ENCODE measurements around the gene GPHN.

GPHN gene

GRCh38 chr14:66939409-66939808 is 431.5 kb downstream of the GPHN start:
- DNase-seq (ENCODE audit: low read depth in 2 of 2) = no peak

DNA sequence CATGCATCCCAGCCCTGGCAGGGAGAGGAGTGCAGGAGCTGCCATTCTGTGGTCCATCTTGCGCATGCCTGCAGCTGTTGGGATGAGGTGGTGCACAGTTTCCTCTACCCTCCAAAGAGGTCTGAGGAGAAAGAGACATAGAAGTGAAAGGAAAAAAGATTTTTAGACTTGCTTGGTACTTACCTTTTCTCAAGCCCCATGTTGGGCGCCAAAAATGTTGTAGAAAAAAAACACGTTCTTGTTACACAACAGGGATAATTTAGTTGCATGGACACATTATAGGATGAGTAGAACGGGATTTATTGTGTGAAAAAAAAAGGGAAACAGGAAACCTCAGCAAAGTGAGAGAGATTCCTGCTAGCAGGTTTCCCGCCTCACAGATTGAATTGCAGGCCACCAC is 436.9 kb downstream of the GPHN start:
- no peak for DNase-seq (ENCODE audit: low read depth in 2 of 2)

- DNase-seq (ENCODE audit: low read depth in 2 of 2) = no peak
Measured at GRCh38 chr14:66955159-66955558, 447.2 kb downstream of the GPHN start.

- DNase-seq (ENCODE audit: low read depth in 2 of 2) = no peak
Measured at GRCh38 chr14:66959437-66960050, 451.6 kb downstream of the GPHN start.

DNA sequence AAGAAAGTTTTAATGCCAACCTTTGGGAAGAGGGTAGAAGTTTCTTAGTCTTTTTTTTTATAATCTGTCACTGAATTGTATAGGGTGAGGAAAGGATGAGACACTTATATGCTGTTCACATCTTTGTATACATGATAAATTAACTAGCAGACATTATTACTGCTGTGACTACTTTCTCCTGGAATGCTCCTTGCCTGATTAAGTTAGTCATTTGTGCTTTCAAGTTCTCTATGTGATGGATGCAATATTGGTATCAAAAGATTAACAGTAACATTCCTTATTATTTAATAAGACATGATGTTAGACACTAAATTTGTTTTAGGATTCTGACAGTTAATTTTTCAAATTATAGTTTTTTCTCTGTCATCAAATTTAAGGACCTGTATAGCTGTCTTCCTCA is 457.9 kb downstream of the GPHN start:
- no peak for DNase-seq (ENCODE audit: low read depth in 2 of 2)

GRCh38 chr14:66972469-66972868 is 464.5 kb downstream of the GPHN start:
- no peak for DNase-seq (ENCODE audit: low read depth in 2 of 2)

GRCh38 chr14:66974397-66975025 is 466.6 kb downstream of the GPHN start:
- no peak for DNase-seq (ENCODE audit: low read depth in 2 of 2)

DNA sequence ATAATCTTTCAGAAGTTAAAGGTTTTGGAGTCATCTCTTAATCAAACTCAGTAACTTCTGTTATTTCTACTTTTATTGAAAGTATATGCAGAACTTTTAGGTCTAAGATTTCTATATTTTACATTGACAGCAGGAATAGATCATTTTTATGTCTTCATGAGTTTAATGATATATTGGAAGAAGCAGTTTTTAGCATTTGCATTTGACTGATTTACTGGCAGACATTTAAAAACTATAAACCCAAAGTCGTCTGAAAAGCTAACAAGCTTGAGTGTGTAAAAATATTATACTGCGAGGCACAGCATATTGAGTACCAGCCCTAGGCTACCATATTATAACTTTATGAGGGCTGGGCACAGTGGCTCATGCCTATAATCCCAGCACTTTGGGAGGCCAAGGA is 467.3 kb downstream of the GPHN start:
- no peak for DNase-seq (ENCODE audit: low read depth in 2 of 2)

DNA sequence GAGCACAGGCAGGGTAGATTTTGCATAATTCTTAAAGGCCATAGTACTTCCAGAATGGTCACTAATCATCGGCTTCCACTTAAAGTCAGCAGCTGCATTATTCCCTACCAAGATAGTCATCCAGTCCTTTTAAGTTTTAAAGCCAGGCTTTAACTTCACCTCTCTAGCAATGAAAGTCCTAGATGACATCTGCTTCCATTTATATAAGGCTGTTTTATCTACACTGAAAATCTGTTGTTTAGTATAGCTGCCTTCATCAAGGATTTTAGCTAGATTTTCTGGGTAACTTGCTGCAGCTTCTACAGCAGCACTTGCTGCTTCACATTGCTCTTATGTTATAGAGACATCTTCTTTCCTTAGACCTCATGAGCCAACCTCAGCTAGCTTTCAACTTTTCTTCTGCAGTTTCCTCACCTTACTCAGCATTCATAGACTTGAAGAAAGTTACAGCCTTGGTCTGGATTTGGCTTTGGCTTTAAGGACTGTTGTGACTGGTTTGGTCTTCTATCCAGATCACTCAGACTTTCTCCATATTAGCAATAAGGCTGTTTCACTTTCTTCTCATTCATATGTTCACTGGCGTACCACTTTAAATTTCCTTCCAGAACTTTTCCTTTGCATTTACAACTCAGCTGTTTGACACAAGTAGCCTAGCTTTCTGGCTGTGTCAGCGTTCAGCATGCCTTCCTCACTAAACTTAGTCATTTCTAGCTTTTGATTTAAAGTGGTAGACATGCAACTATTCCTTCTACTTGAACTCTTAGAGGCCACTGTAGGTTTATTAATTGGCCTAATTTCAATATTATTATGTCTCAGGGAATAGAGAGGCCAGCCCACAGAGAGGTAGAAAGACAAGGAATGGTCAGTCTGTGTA is 471.4 kb downstream of the GPHN start:
- no peak for DNase-seq (ENCODE audit: low read depth in 2 of 2)

- DNase-seq (ENCODE audit: low read depth in 2 of 2) = no peak
Measured at GRCh38 chr14:66982247-66982646, 474.3 kb downstream of the GPHN start.

GRCh38 chr14:66992776-66993175 is 484.8 kb downstream of the GPHN start:
- no peak for DNase-seq (ENCODE audit: low read depth in 2 of 2)

DNA sequence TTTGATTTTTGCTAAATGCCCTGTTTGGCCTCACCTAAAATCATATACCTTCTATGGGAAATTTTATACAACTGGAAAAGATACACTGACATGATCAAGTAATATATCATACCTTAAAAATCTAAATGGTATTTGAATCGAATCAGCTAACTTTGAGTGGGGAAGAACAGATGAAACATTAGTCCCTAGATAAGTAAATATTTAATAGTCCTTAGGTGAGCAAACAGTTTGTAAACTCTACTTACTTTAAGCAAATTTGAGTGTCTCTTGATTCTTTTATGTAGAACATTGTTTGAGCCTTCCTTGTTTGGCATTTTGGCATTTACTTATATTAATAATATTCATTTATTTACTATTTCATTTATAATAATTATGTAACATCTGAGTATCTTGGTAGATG is 485.6 kb downstream of the GPHN start:
- DNase-seq (ENCODE audit: low read depth in 2 of 2) = no peak

GRCh38 chr14:66998013-66998412 is 490.1 kb downstream of the GPHN start:
- DNase-seq (ENCODE audit: low read depth in 2 of 2) = no peak

DNA sequence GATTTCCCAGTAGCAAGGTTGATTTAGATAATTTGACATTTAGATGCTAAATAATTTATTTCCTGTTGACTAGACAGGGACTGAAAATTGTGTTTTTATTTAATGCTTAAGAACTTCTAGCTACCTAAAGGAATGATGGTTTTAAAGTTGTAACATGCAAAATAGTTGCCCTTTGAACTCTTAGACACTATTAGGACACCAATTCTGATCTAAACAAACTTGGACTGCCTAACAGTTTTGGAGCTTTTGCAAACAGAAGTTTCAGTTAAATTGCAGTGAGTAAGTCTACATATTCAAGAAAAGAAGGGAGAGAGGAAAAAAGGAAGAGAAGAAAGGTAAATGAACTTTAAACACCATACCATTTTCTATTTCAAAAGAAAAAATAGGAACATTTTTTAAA is 492.0 kb downstream of the GPHN start:
- DNase-seq (ENCODE audit: low read depth in 2 of 2) = no peak

GRCh38 chr14:67002994-67003753 is 495.2 kb downstream of the GPHN start:
- no peak for DNase-seq (ENCODE audit: low read depth in 2 of 2)

- no peak for DNase-seq (ENCODE audit: low read depth in 2 of 2)
Measured at GRCh38 chr14:67004521-67004920, 496.6 kb downstream of the GPHN start.

DNA sequence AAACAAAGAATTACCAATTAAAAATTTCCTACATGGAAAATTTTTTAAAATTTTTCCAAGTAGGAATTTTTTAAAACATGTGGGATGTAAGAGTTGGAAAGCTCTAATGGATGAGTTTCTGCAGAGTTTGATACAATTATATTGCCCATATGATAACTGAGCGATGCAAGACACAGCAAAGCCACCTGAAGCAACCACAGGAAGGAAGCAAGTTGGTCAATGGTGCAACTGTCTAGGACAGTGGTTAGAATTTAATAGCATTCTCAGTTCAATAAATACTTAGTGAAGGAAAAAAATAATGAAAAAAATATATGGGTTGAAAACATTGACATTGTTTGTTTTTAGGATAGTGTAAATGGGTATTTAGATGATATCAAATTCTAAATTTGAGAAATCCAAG is 502.7 kb downstream of the GPHN start:
- DNase-seq (ENCODE audit: low read depth in 2 of 2) = no peak

DNA sequence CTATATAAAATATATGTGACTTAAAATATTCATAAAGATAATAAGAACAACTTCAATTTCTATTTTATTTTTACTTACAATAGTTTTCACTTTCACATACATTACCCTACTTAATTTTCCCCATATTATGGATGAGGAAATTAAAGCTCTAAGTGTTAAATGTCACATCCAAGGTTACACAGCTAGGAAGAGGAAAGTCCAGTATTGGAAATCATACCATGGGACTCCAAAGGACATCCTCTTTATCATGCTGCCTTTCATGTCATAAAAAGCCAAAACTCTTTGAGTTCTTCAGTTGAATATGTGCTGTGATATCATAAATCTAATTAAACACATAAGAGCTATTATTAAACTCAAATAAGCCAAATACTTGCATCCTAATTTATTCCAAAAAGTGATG is 508.9 kb downstream of the GPHN start:
- no peak for DNase-seq (ENCODE audit: low read depth in 2 of 2)

DNA sequence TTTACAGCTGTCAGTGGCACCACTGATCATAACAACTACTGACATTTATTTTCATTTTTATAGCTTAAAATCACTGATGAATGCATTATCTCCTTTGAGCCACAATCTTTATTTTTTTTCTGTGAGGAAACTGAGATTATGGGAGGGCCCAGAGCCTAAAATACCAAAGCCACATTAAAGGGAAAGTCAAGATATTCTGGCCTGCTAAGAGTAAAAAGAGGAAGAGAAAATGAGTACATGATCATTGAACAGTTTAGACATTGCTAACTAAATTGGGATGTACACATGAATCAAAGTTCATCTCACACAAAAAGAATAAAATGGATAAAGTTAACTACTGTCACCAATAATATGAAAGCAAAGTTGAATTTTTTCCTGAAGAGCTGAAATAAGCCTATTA is 510.8 kb downstream of the GPHN start:
- DNase-seq (ENCODE audit: low read depth in 2 of 2) = no peak

DNA sequence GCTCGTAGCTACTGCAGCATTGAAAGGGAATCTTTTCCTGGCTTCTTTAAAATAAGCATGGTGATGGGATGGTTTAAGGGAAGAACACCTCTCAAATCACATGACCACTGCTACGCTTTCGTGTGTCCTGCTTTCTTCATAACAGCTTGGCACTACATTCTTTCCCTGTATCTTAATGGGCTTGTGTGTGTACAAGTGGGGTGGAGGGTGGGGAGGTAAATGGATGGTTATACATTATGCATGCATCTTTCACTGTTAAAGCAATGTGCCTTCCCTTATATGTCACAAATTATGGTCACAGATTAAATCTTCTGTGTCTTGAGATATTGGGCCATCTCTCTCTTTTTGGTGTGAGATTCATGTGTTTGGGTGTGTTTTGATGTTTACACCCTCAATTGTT is 511.8 kb downstream of the GPHN start:
- DNase-seq (ENCODE audit: low read depth in 2 of 2) = no peak

GRCh38 chr14:67031920-67032774 is 524.2 kb downstream of the GPHN start:
- no peak for DNase-seq (ENCODE audit: low read depth in 2 of 2)

All from stimulated activated CD8-positive, alpha-beta memory T cell treated with anti-CD3 and anti-CD28 coated beads, Interleukin-7, amount 100 ng/mL, for 1 hour (primary cell).